GM21717 (cell line): Measurements from ENCODE around the gene COQ8B.
"Not testable (repeated sequence)": the region's sequence is repeated elsewhere in the genome, so short reads cannot be mapped to it uniquely, and the experiment has no call there.

Experiments used
- ATAC-seq: cut with Tn5 transposase; IDR thresholded peaks from one replicate; pipeline ENCODE4 v1.9.1; 2021; ENCODE audit warnings: mild to moderate bottlenecking, moderate library complexity; ENCODE audit not compliant: unreplicated experiment

The COQ8B gene

GRCh38 chr19:40742886-40743285 lies 26.2 kb upstream of the COQ8B start:
- ATAC-seq, result no peak

GRCh38 chr19:40742477-40742876 lies 25.8 kb upstream of the COQ8B start:
- no peak for ATAC-seq

- no peak for ATAC-seq
Observed at GRCh38 chr19:40741527-40742390, 25.1 kb upstream of the COQ8B start.

- ATAC-seq, result no peak
Observed at GRCh38 chr19:40740747-40741146, 24.1 kb upstream of the COQ8B start.

- ATAC-seq, result no peak
Observed at GRCh38 chr19:40739871-40740703, 23.4 kb upstream of the COQ8B start.

GRCh38 chr19:40739030-40739839 lies 22.5 kb upstream of the COQ8B start:
- ATAC-seq, result no peak

- ATAC-seq, result no peak
Observed at GRCh38 chr19:40737102-40737644, 20.5 kb upstream of the COQ8B start.

GRCh38 chr19:40736661-40737060 lies 20.0 kb upstream of the COQ8B start:
- ATAC-seq, result no peak

GRCh38 chr19:40735013-40735771 lies 18.5 kb upstream of the COQ8B start:
- no peak for ATAC-seq

- ATAC-seq, result no peak
Observed at GRCh38 chr19:40733149-40733548, 16.5 kb upstream of the COQ8B start.

GRCh38 chr19:40732304-40732703 lies 15.6 kb upstream of the COQ8B start:
- ATAC-seq, result not testable (repeated sequence)

GRCh38 chr19:40730065-40730464 lies 13.4 kb upstream of the COQ8B start:
- ATAC-seq, result not testable (repeated sequence)

- ATAC-seq, result no peak
Observed at GRCh38 chr19:40726279-40726678, 9.6 kb upstream of the COQ8B start.

GRCh38 chr19:40724855-40725254 lies 8.2 kb upstream of the COQ8B start:
- no peak for ATAC-seq

GRCh38 chr19:40724315-40724714 lies 7.6 kb upstream of the COQ8B start:
- ATAC-seq, result no peak

- no peak for ATAC-seq
Observed at GRCh38 chr19:40723661-40724254, 7.1 kb upstream of the COQ8B start.

- no peak for ATAC-seq
Observed at GRCh38 chr19:40721936-40722661, 5.4 kb upstream of the COQ8B start.

- no peak for ATAC-seq
Observed at GRCh38 chr19:40721140-40721486, 4.4 kb upstream of the COQ8B start.

GRCh38 chr19:40719414-40719894 lies 2.8 kb upstream of the COQ8B start:
- ATAC-seq, result no peak
